T-helper 2 cell treated with Interferon-gamma antibody and Interleukin-4, amounts not matched to agents 5 μg/mL and 100 μg/mL, for 36 hours (primary cell): Measurements from ENCODE around the gene RAD51B.

ENCODE experiments used
- DNase-seq: peaks from one replicate; pipeline ENCODE4 v3.0.0; 2021; ENCODE audit warnings: low spot score
- H3K27ac Mint-ChIP-seq: one replicate; pipeline ENCODE4 v1.8.0; 2021; ENCODE audit warnings: mild to moderate bottlenecking, mixed read lengths
- H3K27me3 Mint-ChIP-seq: one replicate; pipeline ENCODE4 v1.8.0; 2021; ENCODE audit warnings: low read depth, mixed read lengths
- H3K36me3 Mint-ChIP-seq: one replicate; pipeline ENCODE4 v1.8.0; 2021; ENCODE audit warnings: low read depth, mixed read lengths
- H3K4me1 Mint-ChIP-seq: one replicate; pipeline ENCODE4 v1.8.0; 2021; ENCODE audit warnings: low read depth, mixed read lengths
- H3K4me3 Mint-ChIP-seq: one replicate; pipeline ENCODE4 v1.8.0; 2022; ENCODE audit warnings: mild to moderate bottlenecking, moderate library complexity, mixed read lengths
- H3K9me3 Mint-ChIP-seq: one replicate; pipeline ENCODE4 v1.8.0; 2021; ENCODE audit warnings: mixed read lengths

Gene RAD51B

GRCh38 chr14:68391311-68392014, 571.9 kb downstream of the RAD51B start:
- Mint-ChIP-seq H3K27me3 (no peaks in the 10 kb centered on the region), H3K27ac (no peak overlapping the region), H3K9me3 (no peaks in the 10 kb centered on the region), H3K4me3 (no peak overlapping the region), H3K4me1 (no peaks in the 10 kb centered on the region), H3K36me3 (no peaks in the 10 kb centered on the region)
- no peak for DNase-seq

DNA sequence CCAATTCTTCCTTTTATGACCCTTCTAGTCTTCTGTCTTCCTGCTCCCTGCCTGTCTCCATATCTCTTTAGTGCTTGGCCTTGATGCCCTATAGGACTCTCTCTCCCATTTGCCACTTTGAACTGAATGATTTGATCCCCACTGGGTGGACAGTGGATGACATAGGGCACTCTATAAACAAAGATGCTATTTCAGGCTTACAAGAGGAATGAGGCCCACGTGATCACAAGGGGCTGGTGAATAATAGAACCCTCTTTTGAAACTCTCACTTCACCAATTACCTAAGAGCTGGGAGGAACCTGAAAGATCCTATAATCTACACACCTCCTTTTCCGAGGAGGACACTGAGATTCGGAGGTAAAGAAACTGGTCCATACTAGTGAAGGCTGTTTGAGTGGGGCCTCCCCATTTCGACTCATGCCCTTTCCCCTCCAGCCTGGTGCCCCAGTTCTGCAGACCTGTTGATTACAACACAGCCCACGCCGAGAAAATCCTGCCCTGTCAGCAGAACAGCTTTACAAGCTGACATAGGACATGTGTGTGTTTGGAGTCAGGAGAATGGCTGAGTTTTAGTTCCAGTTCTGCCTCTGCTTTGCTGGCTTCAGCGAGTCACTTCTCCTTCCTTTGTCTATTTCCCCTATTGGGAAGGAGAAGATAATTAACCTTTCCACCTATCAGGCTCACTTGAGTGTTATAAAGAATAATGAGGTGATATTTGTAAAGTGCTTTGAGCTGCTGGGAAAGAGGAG, 573.0 kb downstream of the RAD51B start:
- no peaks in the 10 kb centered on the region for H3K4me1 Mint-ChIP-seq

DNA sequence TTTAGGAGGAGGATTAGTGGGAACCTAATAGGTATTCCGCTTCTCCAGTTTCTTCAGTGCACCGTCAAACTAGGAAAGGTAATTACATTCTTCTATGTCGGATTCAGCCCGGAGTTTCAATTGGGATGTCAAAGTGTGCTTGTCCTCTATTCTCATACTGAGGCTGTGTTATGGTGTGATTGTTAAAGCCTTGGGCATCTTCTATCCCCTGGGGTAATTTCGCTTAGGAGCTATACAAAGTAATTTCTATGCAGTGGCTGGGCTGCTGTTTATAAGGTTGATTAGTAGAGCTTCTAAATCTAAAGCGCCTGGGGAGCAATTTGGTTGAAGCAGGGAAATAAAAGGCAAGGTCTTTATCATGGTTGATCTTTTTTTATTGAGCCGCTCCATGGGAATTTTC, 573.7 kb downstream of the RAD51B start:
- Mint-ChIP-seq H3K27ac (no peak overlapping the region), H3K4me3 (no peak overlapping the region), H3K27me3 (no peaks in the 10 kb centered on the region), H3K9me3 (no peaks in the 10 kb centered on the region), H3K4me1 (no peaks in the 10 kb centered on the region), H3K36me3 (no peaks in the 10 kb centered on the region)
- no peak for DNase-seq

More for the DNA sequence above, 573.0 kb downstream of the RAD51B start:
- Mint-ChIP-seq H3K27ac (no peak overlapping the region), H3K9me3 (no peaks in the 10 kb centered on the region), H3K4me3 (no peak overlapping the region), H3K36me3 (no peaks in the 10 kb centered on the region), H3K27me3 (no peaks in the 10 kb centered on the region)
- no peak for DNase-seq

DNA sequence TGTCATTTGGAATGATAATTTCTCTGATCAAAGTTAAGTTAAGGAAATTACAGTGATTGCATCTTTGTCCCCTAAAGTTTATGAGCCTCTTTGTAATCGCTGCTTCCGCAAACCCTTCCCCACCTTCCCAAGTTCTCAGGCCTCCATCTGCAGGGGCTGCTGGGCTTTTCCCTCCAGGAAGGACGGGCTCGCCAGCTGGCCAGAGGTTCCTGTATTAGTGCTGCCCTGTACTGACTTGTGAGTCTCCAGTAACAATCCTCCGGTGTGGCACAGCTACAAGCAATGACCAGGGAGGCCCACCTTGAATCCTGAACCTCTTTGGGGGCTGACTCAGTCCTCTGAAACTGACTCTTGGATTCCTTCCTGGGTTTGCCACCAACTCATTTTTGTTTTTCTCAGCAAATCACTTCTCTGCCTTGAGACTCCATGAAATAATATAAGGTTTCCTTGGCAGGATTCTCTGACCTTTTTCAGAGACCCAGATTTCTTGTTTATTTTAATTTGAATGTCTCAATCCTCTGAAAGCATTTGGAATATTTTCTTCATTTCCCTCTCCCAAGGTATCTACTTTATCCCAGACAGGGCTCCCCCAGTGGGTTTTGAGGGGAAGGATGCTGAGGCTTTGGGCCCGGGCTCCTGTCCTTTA, 574.7 kb downstream of the RAD51B start:
- H3K36me3 Mint-ChIP-seq: no peaks in the 10 kb centered on the region
- H3K27ac Mint-ChIP-seq: no peak overlapping the region
- H3K27me3 Mint-ChIP-seq: no peaks in the 10 kb centered on the region
- no peaks in the 10 kb centered on the region for H3K9me3 Mint-ChIP-seq
- H3K4me3 Mint-ChIP-seq: no peak overlapping the region
- H3K4me1 Mint-ChIP-seq: no peaks in the 10 kb centered on the region
- DNase-seq: no peak

- no peak for DNase-seq
- Mint-ChIP-seq H3K36me3 (no peaks in the 10 kb centered on the region), H3K27me3 (no peaks in the 10 kb centered on the region), H3K9me3 (no peaks in the 10 kb centered on the region), H3K4me1 (no peaks in the 10 kb centered on the region), H3K27ac (no peak overlapping the region), H3K4me3 (no peak overlapping the region)
These were observed 575.2 kb downstream of the RAD51B start for GRCh38 chr14:68394764-68395143.

GRCh38 chr14:68395604-68396003, 576.0 kb downstream of the RAD51B start:
- H3K27ac Mint-ChIP-seq: no peak overlapping the region
- H3K4me1 Mint-ChIP-seq: no peaks in the 10 kb centered on the region
- no peak overlapping the region for H3K4me3 Mint-ChIP-seq
- DNase-seq: no peak
- H3K9me3 Mint-ChIP-seq: no peaks in the 10 kb centered on the region
- no peaks in the 10 kb centered on the region for H3K36me3 Mint-ChIP-seq
- no peaks in the 10 kb centered on the region for H3K27me3 Mint-ChIP-seq

DNA sequence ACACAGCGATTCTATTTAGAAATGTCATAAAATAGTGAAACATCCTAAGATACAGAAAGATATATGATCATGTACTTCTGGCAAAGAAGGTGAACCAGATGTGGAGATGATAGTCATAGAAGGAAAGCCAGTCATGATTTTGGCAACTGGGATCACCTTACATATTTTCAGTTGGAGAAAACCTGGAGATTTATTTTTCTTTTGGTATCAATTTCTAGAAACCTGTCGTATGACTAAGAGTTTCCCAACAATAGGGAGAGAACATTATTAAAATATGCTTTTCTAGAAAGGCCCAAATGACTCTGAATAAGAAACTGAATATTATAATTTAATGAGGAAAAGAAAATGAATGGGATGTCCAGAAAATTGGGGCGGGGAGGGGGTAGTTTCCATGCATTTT, 576.9 kb downstream of the RAD51B start:
- no peaks in the 10 kb centered on the region for H3K4me1 Mint-ChIP-seq
- H3K27ac Mint-ChIP-seq: no peak overlapping the region
- H3K4me3 Mint-ChIP-seq: no peak overlapping the region
- H3K27me3 Mint-ChIP-seq: no peaks in the 10 kb centered on the region
- no peak for DNase-seq
- H3K36me3 Mint-ChIP-seq: no peaks in the 10 kb centered on the region
- no peaks in the 10 kb centered on the region for H3K9me3 Mint-ChIP-seq

DNA sequence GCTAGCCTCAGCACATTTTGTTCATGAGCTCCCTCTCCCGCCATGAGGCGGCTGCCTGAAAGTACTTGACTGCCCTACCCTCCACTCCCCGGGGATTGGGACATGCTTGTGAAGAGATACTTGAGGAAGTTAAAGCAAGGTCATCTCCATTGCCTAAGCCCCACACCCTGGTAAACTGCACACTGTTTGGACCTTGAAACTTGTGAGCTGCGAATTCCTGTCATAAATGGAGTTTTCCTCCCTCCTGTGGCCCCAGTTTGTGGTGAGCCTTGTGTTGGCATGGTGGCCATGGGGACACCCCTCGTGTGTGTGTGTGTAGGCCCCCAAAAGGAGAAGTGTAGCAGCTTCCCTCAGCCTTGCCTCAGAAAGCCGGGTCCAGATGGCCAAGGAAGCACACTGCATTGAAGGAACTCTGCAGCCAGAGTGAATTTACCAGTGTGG, 577.8 kb downstream of the RAD51B start:
- H3K4me3 Mint-ChIP-seq: no peak overlapping the region
- no peak overlapping the region for H3K27ac Mint-ChIP-seq
- no peaks in the 10 kb centered on the region for H3K27me3 Mint-ChIP-seq
- H3K36me3 Mint-ChIP-seq: no peaks in the 10 kb centered on the region
- no peaks in the 10 kb centered on the region for H3K9me3 Mint-ChIP-seq
- no peak for DNase-seq
- H3K4me1 Mint-ChIP-seq: no peaks in the 10 kb centered on the region

DNA sequence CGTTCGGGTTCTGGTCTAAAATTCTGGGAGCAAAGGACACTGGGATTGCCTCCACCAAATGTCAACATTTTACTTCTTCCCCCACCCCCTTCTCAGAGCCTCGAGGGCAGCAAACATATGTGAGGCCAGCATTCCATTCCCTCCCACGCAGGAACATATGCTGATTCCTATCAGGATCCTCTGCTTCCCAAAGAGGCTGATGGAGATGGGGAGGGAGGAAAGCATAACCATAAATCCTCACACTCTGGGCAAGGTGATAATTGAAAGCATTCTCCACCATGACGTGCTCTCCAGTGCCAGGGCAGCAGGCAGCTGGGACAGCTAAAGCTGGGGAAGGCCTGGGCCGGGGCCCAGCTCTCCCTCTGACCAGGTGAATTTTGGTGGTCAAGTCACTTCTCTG, 578.2 kb downstream of the RAD51B start:
- no peaks in the 10 kb centered on the region for H3K27me3 Mint-ChIP-seq

DNA sequence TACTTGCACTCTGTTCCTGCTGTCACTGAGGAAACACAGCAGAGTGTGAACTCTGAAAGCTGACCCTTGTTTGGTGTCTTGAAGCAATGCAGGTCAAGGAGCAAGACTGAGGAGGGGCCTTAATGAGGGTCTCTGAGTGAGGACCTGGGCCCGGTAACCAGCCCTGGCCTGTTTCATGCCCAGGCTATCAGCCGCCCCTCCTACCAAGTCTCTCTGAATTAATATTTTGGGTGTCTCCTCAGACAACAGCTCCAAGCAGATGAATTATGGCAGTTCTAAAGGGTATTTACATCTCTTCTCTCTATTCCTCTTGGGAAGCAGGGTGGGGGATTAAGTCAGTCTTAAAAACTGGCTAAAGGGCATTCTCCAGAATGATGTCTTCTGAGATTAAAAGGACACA, 578.8 kb downstream of the RAD51B start:
- DNase-seq: no peak
- no peak overlapping the region for H3K4me3 Mint-ChIP-seq
- H3K9me3 Mint-ChIP-seq: no peaks in the 10 kb centered on the region
- no peaks in the 10 kb centered on the region for H3K27me3 Mint-ChIP-seq
- H3K4me1 Mint-ChIP-seq: no peaks in the 10 kb centered on the region
- H3K36me3 Mint-ChIP-seq: no peaks in the 10 kb centered on the region
- H3K27ac Mint-ChIP-seq: no peak overlapping the region

More for the DNA sequence above, 578.2 kb downstream of the RAD51B start:
- no peak for DNase-seq
- Mint-ChIP-seq H3K4me3 (no peak overlapping the region), H3K9me3 (no peaks in the 10 kb centered on the region), H3K27ac (no peak overlapping the region), H3K36me3 (no peaks in the 10 kb centered on the region), H3K4me1 (no peaks in the 10 kb centered on the region)

- Mint-ChIP-seq H3K4me1 (peaks cover 8% of the 10 kb centered on the region), H3K27me3 (no peaks in the 10 kb centered on the region), H3K9me3 (no peaks in the 10 kb centered on the region), H3K27ac (no peak overlapping the region), H3K4me3 (no peak overlapping the region), H3K36me3 (no peaks in the 10 kb centered on the region)
- DNase-seq: no peak
These were observed 580.4 kb downstream of the RAD51B start for GRCh38 chr14:68399971-68400370.

DNA sequence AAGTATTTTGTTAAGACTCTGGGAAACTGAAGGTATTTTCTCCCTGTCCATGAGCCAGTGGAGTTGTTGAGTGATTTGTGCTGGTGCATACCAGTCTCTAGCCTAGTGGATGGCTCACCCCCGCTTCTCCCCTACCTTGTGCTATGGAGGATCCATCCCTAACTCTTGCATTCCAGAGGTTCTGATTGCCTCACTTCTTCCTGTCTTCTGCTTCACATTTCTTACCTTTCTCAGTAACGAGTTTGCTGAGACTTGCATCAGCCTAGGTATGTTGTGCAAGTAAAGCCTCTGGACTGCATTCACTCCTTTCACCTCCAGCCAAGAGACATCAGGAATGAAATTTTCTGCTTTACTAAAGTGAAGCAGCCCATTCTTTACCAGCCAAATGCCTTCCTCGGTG, 581.7 kb downstream of the RAD51B start:
- DNase-seq: no peak
- H3K27me3 Mint-ChIP-seq: no peaks in the 10 kb centered on the region
- peaks cover 8% of the 10 kb centered on the region for H3K4me1 Mint-ChIP-seq
- H3K36me3 Mint-ChIP-seq: no peaks in the 10 kb centered on the region
- no peaks in the 10 kb centered on the region for H3K9me3 Mint-ChIP-seq
- no peak overlapping the region for H3K27ac Mint-ChIP-seq
- no peak overlapping the region for H3K4me3 Mint-ChIP-seq

DNA sequence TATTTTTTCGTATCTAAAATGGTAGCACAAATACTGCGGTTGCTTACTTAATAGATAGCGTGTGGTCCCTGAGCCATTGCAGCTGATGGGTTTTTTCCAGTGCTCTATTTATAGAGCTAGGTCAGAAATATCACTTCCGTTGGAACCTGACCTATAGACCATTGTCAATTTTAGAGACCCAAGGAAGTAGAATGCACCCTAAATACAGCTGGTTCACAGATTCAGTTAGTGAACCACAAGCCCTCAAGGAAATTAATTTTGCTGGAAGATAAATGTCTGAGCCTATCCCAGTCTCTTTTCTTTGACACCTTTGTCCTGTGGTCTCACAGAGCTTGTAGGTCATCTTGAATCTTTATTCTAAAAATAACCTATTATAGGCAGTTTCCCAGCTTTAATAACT, 582.3 kb downstream of the RAD51B start:
- Mint-ChIP-seq H3K4me3 (no peak overlapping the region), H3K9me3 (no peaks in the 10 kb centered on the region), H3K27me3 (no peaks in the 10 kb centered on the region), H3K4me1 (peaks cover 8% of the 10 kb centered on the region), H3K36me3 (no peaks in the 10 kb centered on the region), H3K27ac (no peak overlapping the region)
- no peak for DNase-seq

DNA sequence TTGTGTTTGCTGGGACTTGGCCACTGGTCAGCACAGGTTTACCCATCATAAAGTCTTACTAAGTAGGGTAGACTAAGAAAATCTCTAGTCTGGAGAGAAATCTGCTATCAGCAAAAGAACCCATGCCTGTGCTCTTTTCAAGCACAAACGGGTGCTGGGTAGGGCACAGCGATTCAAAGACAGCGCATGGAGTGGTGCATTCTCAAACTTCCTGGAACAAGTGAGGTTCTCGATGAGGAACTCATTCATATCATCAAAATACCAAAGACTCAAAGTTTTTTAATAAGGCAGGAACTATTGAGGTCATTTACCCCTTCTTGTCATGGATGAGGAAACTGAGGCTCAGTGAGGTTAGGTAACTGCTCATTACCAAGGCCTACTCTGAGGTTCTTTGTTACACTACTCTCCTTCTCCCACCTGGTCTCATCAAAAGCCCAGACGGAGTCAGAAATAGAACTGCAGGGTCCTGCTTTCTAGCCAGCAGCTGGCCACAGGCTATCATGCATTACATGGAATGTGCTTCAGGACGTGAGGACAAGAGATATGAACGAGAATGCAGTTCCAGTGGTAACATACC, 583.0 kb downstream of the RAD51B start:
- no peak for DNase-seq
- H3K4me3 Mint-ChIP-seq: no peak overlapping the region
- H3K9me3 Mint-ChIP-seq: no peaks in the 10 kb centered on the region
- no peak overlapping the region for H3K27ac Mint-ChIP-seq
- no peaks in the 10 kb centered on the region for H3K36me3 Mint-ChIP-seq
- H3K27me3 Mint-ChIP-seq: no peaks in the 10 kb centered on the region
- H3K4me1 Mint-ChIP-seq: peaks cover 8% of the 10 kb centered on the region
